Endothelial cell of umbilical vein (primary cell): ENCODE measurements around the gene S100A4. TPM values are rescaled to one million over a fixed set of nuclear protein-coding genes. Genes with fewer than 3 reads are reported as not detected.

Source experiments
- BruUV-seq: library from RNA; stranded (reverse); fragments of 400-500 nt; replicated peaks from 2 replicates; lab custom pipeline; 2021; lab: Mats Ljungman, UMichigan
- CTCF ChIA-PET: fragments of 300-600, 350-600 bp; sonication (Branson Sonifier 250); formaldehyde crosslinking; loops from one replicate; lab custom pipeline; 2021; ENCODE audit warnings: antibody characterized with exemption, inconsistent platforms; lab: Charles Lee
- POLR2A ChIA-PET: fragments of 300-600, 350-600 bp; sonication (Branson Sonifier 250); formaldehyde crosslinking; loops from one replicate; lab custom pipeline; 2021; ENCODE audit warnings: antibody characterized with exemption, inconsistent platforms; lab: Charles Lee
- DNase-seq: peaks from one replicate; pipeline ENCODE4 v3.0.0-alpha.2; 2011; ENCODE audit warnings: low read depth, low spot score
- FAIRE-seq: peaks from 2 replicates; lab custom pipeline; 2011; peaks lifted over from hg19 to GRCh38; lab: Jason Lieb, UNC
- H2AFZ ChIP-seq: 2 replicates; pipeline ENCODE4 v1.6.0; 2012; ENCODE audit warnings: low read depth, low read length, control low read depth, inconsistent platforms
- H3K27ac ChIP-seq: 2 replicates; pipeline ENCODE4 v1.5.1; 2011; ENCODE audit warnings: low read depth, mild to moderate bottlenecking, control low read depth, low read length, moderate library complexity; ENCODE audit not compliant: insufficient read depth
- H3K27me3 ChIP-seq, 2 experiments: 2 replicates each; pipeline versions ENCODE4 v1.6.0 to v1.6.1; 2011; ENCODE audit warnings: low read length in 2 of 2, mixed read lengths in 1 of 2; ENCODE audit not compliant: control insufficient read depth in 2 of 2, insufficient read depth in 2 of 2
- H3K36me3 ChIP-seq, 2 experiments: 2 replicates in 1 of 2; 3 replicates in 1 of 2; pipeline ENCODE4 v1.5.1; 2011; ENCODE audit warnings: low read length in 2 of 2, mild to moderate bottlenecking in 1 of 2, moderate library complexity in 1 of 2; ENCODE audit not compliant: control insufficient read depth in 2 of 2, insufficient read depth in 2 of 2; ENCODE audit errors: extremely low read depth in 1 of 2
- H3K4me1 ChIP-seq: 3 replicates; pipeline ENCODE4 v1.5.1; 2011; ENCODE audit warnings: mild to moderate bottlenecking, low read length; ENCODE audit not compliant: control insufficient read depth, insufficient read depth; ENCODE audit errors: extremely low read depth
- H3K4me2 ChIP-seq: 2 replicates; pipeline ENCODE4 v1.6.1; 2011; ENCODE audit warnings: low read length, control low read depth, mixed read lengths; ENCODE audit not compliant: insufficient read depth
- H3K4me3 ChIP-seq, 3 experiments: fragments of 200-600 bp in 1 of 3; sonication (generic), shearing (Covaris generic) in 1 of 3; replicated peaks in 1 of 3; 2 replicates each; pipeline ENCODE4 v1.5.1; 2011 to 2016; ENCODE audit warnings: control low read depth in 3 of 3, low read length in 3 of 3, mild to moderate bottlenecking in 2 of 3, inconsistent platforms in 1 of 3, low read depth in 1 of 3, moderate library complexity in 1 of 3; ENCODE audit not compliant: insufficient read depth in 1 of 3
- H3K79me2 ChIP-seq: 2 replicates; pipeline ENCODE4 v1.6.0; 2012; ENCODE audit warnings: low read length, inconsistent platforms; ENCODE audit not compliant: control insufficient read depth, insufficient read depth
- H3K9ac ChIP-seq: replicated peaks from 2 replicates; pipeline ENCODE3; 2011; ENCODE audit warnings: low read length, control low read depth; ENCODE audit not compliant: insufficient read depth; ENCODE audit errors: extremely low read depth
- H3K9me1 ChIP-seq: replicated peaks from 3 replicates; pipeline ENCODE4 v1.6.0; 2011; ENCODE audit warnings: mild to moderate bottlenecking, low read length; ENCODE audit not compliant: control insufficient read depth, insufficient read depth; ENCODE audit errors: extremely low read depth
- H3K9me3 ChIP-seq: replicated peaks from 2 replicates; pipeline ENCODE4 v1.5.1; 2012; ENCODE audit warnings: low read length, inconsistent platforms; ENCODE audit not compliant: control insufficient read depth, insufficient read depth
- H4K20me1 ChIP-seq: replicated peaks from 2 replicates; pipeline ENCODE3; 2011; ENCODE audit warnings: mild to moderate bottlenecking, low read length; ENCODE audit not compliant: control insufficient read depth, insufficient read depth; ENCODE audit errors: extremely low read depth
- CTCF ChIP-seq, 2 donors: IDR thresholded peaks; 1 replicate in 1 of 2; 2 replicates in 1 of 2; pipeline ENCODE4 v1.5.1; 2011; ENCODE audit warnings: low read length in 2 of 2, mild to moderate bottlenecking in 2 of 2, moderate library complexity in 2 of 2, control low read depth in 1 of 2, inconsistent platforms in 1 of 2, low read depth in 1 of 2; ENCODE audit not compliant: insufficient read depth in 1 of 2; ENCODE audit errors: extremely low read depth in 1 of 2
- EZH2 ChIP-seq: IDR thresholded peaks from 2 replicates; pipeline ENCODE4 v1.6.1; 2012; ENCODE audit warnings: borderline replicate concordance, low read depth, mild to moderate bottlenecking, moderate library complexity, low read length, inconsistent platforms; ENCODE audit not compliant: severe bottlenecking
- FOS ChIP-seq: IDR thresholded peaks from 2 replicates; pipeline ENCODE4 v1.6.1; 2011; ENCODE audit warnings: mild to moderate bottlenecking, low read length, moderate library complexity, borderline replicate concordance; ENCODE audit not compliant: insufficient read depth
- GATA2 ChIP-seq: IDR thresholded peaks from 2 replicates; pipeline ENCODE4 v1.7.0; 2011; ENCODE audit warnings: low read depth, mild to moderate bottlenecking, moderate library complexity, mixed read lengths, low read length; ENCODE audit not compliant: insufficient read length, insufficient read depth
- JUN ChIP-seq: IDR thresholded peaks from 2 replicates; pipeline ENCODE4 v1.6.1; 2011; ENCODE audit warnings: borderline replicate concordance, low read depth; ENCODE audit not compliant: insufficient read length, insufficient read depth
- MAX ChIP-seq: IDR thresholded peaks from 2 replicates; pipeline ENCODE4 v1.6.1; 2011; ENCODE audit not compliant: insufficient read depth, insufficient read length
- MYC ChIP-seq: IDR thresholded peaks from one replicate; pipeline ENCODE4 v1.6.1; 2011; ENCODE audit warnings: mild to moderate bottlenecking, low read depth, low read length
- POLR2A ChIP-seq: IDR thresholded peaks from 2 replicates; pipeline ENCODE4 v1.6.1; 2012; ENCODE audit warnings: low read depth, mild to moderate bottlenecking, control low read depth, low read length
- POLR2AphosphoS5 ChIP-seq: IDR thresholded peaks from 2 replicates; pipeline ENCODE4 v1.6.1; 2012; ENCODE audit warnings: low read depth, mild to moderate bottlenecking, control low read depth, low read length, moderate library complexity; ENCODE audit not compliant: insufficient read depth
- dilution Hi-C: fragments of 300-500 bp; cut with MboI; formaldehyde crosslinking; loops from one replicate; pipeline ENCODE4 v1.15.0; 2019; ENCODE audit warnings: low sequenced_read_pairs; ENCODE audit not compliant: extremely low pct_ligation_motif_present
- intact Hi-C: fragments of 100-400 bp; cut with micrococcal nuclease; formaldehyde crosslinking; loops from one replicate; pipeline ENCODE4 v1.10.0; 2022
- polyA plus RNA-seq, 4 experiments: library from polyadenylated mRNA; depleted of rRNA in 3 of 4; stranded (reverse) in 3 of 4; unstranded in 1 of 4; fragments of >200 nt; gene quantifications; 2 replicates each; pipeline versions ENCODE4 v1.2.1 to v1.2.3, GENCODE V29; 2011 to 2012; ENCODE audit warnings: missing spikeins in 1 of 4
- total RNA-seq: library from RNA; stranded (reverse); gene quantifications from 2 replicates; pipeline ENCODE4 v1.2.3, GENCODE V29; 2021

The S100A4 gene
- total and polyA plus RNA-seq, 2 donors (not counting 3 experiments of a cell fraction or from before 2014, with no cell fraction given): 1.1 TPM; not detected in 1

- Histone ChIP-seq H3K4me1 (peaks cover 15% of the 10 kb centered on the region), H2AFZ (peak overlapping the region; percentile 2), H3K9ac (no peak overlapping the region), H3K79me2 (no peaks in the 10 kb centered on the region), H3K27ac (no peak overlapping the region), H3K27me3 (no peaks in the 10 kb centered on the region), H3K9me1 (no peaks in the 10 kb centered on the region), H3K9me3 (no peaks in the 10 kb centered on the region), H3K4me3 (no peak overlapping the region), H3K36me3 (no peaks in the 10 kb centered on the region), H4K20me1 (no peaks in the 10 kb centered on the region), H3K4me2 (no peak overlapping the region)
- TF ChIP-seq MYC: no peak
- peak; percentile 38 for TF ChIP-seq FOS
- TF ChIP-seq CTCF (IDR thresholded peaks at IDR 0.05; ENCODE audit: extremely low read depth in 1 of 2, insufficient read depth in 1 of 2, low read depth in 1 of 2, low read length in 2 of 2): peak; percentile 89 to 96
- dilution Hi-C loops (no loop called here), intact Hi-C loops (loop anchor here (1.0 to 2.0 kb wide), 9 partner anchors 26 to 414 kb away; partner anchors contain the start of genes CHTOP, RAB13, S100A13 and SNAPIN)
- ChIA-PET CTCF (interaction anchor here (0.7 to 6.3 kb wide), 42 partner anchors 9 to 415 kb away, joined by 3 to 216 read pairs (median 6); partner anchors contain the start of genes CHTOP, NPR1, S100A1 and S100A13), POLR2A (interaction anchor here (0.6 to 1.5 kb wide), 9 partner anchors 34 to 74 kb away, joined by 3 to 13 read pairs (median 3); partner anchors contain the start of genes CHTOP, S100A13 and S100A16)
- BruUV-seq: no TSS peak
- DNase-seq (peak; percentile 93), FAIRE-seq (peak; percentile 96)
These were observed 27.0 kb upstream of the S100A4 start for GRCh38 chr1:153572569-153573015.

GRCh38 chr1:153571706-153572105 is 26.1 kb upstream of the S100A4 start:
- FAIRE-seq (no peak), DNase-seq (no peak)
- no peak overlapping the region for H3K9ac ChIP-seq
- H3K4me3 ChIP-seq: no peak overlapping the region
- no peaks in the 10 kb centered on the region for H3K79me2 ChIP-seq
- peaks cover 24% of the 10 kb centered on the region for H3K4me1 ChIP-seq
- no peak for TF ChIP-seq GATA2
- TF ChIP-seq MAX: no peak
- no peak for TF ChIP-seq MYC
- TF ChIP-seq POLR2A: no peak
- TF ChIP-seq JUN: no peak
- no peak for TF ChIP-seq POLR2AphosphoS5
- no peak for TF ChIP-seq CTCF (IDR thresholded peaks at IDR 0.05; ENCODE audit: extremely low read depth in 1 of 2, insufficient read depth in 1 of 2, low read depth in 1 of 2, low read length in 2 of 2)
- no peak for TF ChIP-seq EZH2
- no peak for TF ChIP-seq FOS
- H2AFZ ChIP-seq: no peak overlapping the region
- H3K36me3 ChIP-seq: no peaks in the 10 kb centered on the region
- CTCF ChIA-PET: interaction anchor here (0.6 to 6.3 kb wide), 28 partner anchors 8 to 416 kb away, joined by 3 to 216 read pairs (median 10); partner anchors contain the start of genes CHTOP, S100A1, S100A13 and S100A14
- H3K9me1 ChIP-seq: no peaks in the 10 kb centered on the region
- H3K9me3 ChIP-seq: no peaks in the 10 kb centered on the region
- no peak overlapping the region for H3K4me2 ChIP-seq
- H4K20me1 ChIP-seq: no peaks in the 10 kb centered on the region
- BruUV-seq: no TSS peak
- no peak overlapping the region for H3K27ac ChIP-seq
- intact Hi-C loops (loop anchor here (1.0 to 2.0 kb wide), 9 partner anchors 27 to 415 kb away; partner anchors contain the start of genes CHTOP, RAB13, S100A13 and SNAPIN), dilution Hi-C loops (no loop called here)
- H3K27me3 ChIP-seq: no peaks in the 10 kb centered on the region
- POLR2A ChIA-PET: interaction anchor here (0.7 to 1.0 kb wide), 4 partner anchors 37 to 63 kb away, joined by 3 to 6 read pairs (median 4); partner anchors contain the start of genes CHTOP and S100A16
